Measurements from ENCODE around the gene ATRN.

Gene ATRN

DNA sequence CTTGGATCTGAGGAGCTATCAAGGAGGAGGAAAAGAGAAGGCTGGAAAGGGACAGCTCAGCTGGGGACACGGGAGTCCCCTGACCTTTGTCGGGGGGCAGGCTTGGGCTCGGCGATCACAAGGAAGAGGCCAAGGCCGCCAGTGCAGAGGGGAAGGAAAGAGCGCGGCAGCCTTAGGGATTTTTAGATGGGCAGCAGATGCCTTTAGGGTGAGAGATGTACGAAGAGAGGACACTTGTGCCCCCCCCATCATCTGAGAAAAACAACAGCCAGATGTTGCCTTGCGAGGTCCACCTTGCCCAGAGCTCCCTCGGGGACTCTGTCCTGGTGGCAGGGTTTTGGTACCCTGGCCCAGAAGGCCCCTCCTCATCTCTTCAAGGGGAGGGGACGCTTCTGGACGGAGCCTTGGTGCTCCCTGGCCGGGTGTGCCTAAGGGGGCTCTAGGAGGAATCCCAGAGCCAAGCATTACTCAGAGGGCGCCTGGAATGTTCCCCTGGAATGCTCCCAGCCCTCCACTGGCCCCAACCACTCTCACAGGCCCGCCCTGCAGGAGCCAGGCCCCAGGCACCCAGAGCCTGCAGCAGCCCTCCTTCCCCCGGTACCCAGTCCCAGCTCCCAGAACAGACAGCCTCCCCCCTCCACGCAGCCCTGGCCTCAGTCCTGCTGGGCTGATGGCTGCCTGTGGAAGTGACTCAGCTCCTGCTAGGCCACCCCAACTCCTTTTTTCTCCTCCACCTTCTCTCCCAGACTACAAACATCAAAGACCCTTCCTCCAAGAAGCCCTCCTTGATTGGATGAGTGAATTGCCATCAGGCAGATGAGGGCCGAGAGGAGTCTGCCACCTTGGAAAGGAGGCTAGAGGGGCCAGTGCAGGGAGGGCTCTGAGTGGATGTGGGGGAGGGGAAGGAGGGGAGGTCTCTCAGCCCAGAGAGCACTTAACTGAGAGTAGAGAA lies 209.2 kb downstream of the ATRN start:
- DNase-seq, result no peak

DNA sequence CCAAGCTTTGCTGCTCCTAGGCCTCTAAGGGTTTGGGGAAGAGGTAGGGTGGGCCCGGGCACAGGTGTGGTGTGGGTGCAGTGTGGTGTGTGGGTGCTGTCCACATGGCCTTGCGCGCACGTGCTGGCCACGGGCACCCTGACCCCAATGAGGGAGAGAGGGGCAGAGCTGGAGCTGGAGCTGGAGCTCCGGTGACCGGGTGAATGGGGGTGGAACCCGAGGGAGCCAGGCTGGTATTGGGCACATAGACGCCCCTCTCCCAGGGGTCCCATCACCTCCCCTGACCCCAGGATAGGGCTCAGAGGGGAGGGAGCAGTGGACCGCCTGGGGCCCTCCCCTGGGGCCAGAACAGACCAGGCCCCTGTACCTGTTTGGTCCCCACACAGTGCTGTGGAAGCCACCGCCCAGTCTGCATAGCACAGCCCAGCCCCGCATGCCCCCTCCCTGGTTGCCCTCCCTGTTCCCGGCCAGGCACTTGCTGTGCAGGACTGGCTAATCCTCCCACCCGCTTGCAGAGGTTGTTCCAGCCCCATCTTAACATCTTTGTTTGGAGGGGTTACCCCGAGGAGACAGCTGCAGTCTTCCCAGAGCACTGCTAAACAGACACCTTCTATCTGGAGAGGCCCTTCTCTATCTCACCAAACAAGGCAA lies 210.0 kb downstream of the ATRN start:
- DNase-seq, result no peak

DNA sequence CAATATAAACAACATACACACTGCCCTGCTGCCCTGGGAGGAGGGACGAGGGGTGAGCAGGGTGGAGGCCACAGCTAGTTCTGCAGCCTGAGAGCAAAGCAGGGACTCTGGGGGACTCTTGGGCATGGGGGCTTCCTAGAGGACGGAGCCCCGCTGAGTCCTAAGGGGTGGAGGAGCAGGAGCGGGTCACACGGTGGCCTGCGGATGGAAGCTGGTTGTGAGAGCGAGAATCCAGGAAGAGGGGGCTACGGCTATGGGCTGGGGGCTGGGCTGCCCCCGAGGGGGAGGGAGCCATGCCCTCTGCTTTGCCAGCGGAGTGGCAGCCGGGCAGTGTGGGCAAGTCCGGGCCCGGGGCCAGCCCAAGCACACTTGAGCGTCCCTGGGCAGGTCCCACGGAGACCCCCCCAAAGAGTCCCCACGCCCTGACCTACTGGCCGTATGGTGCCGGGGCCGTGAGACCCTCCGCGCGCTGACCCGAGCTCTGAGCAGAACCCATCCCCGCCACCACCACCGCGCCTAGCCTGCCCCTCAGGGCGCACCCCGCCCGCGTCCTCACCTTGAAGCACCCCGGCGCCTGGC lies 210.6 kb downstream of the ATRN start:
- DNase-seq, result no peak

DNA sequence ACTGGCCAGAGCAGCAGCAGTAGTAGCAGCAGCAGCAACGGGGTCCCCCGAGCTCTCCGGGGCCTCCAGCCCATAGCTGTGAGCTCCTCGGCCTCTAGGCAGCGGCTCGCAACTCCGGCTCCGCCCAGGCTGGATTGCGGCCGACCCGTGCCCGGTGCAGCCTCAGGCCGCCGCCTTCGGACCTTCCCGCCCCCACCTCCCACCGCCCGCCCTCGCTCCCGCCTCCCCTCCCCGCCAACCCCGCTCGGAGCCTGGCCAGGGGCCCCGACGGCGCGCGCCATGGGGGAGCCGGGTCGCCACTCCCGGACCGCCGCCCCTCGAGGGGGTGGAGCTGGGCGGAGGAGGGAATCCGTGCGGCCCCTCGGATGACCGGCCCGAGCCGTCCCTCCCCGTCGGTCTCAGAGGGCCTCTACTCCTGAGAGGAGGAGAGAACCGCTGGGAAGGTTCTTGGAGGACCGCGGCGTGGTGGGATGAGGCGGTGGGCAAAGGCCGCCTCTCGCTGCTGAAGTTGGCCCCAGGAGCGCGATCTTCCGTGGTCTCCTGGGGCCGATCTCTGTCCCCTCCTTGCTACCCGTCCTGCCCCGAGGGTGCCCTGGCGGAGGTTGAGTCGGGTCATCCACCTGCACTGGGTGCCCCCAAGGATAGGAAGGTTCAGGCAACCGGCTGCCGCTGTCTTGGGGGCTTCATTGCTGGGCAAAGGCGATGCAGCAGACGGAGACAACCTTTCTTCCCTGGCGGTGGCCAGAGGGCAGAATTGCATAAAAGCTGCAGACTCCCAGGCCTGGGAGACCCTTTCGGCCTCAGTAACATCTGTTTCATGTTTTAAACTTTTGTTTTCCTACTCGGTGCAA lies 211.3 kb downstream of the ATRN start, which contains the start of gene ADAM33:
ADAM33 (minus strand) TSS at position 80 of the 851 bp plus-strand sequence; CDS start at position 74, 6 bp downstream.
- no peak for DNase-seq

DNA sequence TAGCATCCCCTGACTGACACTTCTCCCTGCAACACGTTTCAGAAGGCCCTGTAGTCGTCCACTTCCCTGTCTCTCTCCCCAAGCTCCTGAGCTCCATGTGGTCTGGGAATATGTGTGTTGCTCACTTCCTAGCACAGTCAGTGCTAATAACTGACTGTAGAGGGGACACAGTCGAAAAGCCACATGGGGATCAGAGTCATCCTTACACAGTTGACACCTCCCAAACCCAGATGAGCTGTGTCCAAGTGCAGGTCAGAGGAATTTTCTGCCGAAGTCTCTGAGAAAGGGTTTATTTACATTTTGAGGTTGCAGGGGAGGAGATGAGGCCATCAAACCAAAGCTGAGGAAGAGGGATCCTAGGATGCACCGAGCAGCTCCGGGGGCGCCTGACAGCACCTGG lies 214.5 kb downstream of the ATRN start:
- no peak for DNase-seq

DNA sequence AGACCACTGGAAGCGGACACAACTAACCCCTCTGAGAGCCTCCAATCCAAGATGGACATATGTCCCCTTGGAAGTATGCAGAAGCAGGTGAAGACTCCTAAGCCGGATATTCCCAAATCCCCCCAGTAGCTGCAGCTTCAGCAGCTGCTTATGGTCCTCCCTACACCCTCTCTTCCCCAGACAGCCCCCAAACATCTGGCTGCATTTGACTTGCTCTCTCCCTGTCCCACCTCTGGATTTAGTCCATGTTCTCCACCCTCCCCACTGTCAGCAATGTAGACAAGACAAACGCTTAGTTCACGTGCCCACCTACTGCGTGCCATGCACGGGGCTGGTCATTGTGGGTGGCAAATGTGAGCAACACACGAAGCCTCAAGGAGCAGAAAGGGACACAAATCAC lies 215.6 kb downstream of the ATRN start:
- DNase-seq, result no peak

DNA sequence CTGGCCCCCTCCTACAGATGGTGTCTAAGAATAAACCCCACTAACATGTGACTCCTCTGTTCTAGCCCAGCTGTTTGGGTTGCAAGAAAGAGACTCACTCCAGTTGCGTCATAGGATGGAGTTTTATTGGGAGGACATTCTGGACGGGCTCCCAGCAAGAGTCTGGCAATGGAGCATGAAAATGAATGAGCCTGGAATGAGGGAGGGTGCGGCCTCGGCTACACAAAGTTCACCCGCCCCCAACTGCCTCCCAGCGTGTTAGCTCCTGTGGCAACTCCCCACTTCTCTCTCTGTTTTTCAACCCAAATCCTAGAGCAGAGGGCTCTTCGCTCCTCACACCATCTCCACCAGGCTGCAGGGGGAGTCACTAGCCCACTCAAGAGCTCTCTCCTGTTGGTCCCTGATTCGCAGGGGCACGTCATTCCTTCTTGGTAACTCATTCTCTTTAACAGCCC lies 216.1 kb downstream of the ATRN start:
- DNase-seq, result no peak

DNA sequence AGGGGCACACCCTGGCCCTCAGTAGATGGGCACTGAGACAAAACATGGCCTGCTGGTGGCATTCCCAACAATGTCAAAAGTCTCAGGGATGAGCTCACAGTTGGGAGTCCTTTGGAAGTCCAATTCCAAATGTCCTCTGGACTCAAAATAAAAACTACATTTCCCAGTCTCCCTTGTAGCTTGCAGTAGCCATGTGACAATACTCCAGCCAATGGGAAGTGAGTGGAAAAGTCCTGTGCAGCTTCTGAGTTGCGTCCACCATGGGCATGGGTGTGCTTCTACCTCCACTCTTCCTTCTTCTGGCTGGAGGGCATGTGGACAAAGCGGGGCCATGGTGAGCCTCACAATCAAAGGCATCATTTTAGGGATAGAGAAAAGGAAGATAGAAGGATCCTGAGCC lies 216.8 kb downstream of the ATRN start:
- DNase-seq, result no peak

DNA sequence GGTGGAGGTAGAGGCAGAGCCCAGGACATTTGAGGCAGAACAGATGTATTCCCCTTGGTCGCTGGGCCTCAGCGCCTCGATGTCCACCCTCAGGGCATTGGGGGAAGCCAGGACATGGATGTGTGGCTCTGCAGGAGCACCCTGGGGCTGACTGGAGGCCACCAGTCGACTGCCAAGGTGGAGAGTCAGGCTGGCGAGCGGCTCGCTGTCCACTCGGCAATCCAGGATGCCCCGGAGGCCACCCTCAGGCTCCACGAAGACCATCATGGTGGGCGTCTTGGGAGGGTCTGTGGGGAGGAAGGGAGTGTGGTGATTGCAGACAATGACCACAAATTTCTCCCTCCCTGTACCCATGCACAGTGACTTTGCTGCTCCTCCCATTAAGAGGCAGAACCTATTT lies 219.2 kb downstream of the ATRN start:
- no peak for DNase-seq

DNA sequence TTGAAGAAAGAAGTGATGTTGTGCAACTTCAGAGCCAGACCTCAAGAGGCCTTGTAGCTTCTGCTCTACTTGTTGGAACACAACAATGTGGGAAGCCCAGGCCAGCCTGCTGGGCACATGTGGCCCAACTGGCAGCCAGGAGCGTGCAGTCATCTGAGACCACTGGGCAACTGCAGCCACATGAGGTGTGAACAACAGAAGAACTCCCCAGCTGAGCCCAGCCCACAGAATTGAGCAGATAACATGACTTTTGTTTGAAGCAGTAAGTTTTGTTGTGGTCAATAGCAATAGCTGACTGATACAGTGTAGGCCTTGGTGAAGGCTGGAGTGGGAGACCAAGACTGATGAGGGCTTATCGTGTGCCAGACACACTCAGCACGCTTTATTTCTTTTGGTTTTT lies 219.6 kb downstream of the ATRN start:
- no peak for DNase-seq

DNA sequence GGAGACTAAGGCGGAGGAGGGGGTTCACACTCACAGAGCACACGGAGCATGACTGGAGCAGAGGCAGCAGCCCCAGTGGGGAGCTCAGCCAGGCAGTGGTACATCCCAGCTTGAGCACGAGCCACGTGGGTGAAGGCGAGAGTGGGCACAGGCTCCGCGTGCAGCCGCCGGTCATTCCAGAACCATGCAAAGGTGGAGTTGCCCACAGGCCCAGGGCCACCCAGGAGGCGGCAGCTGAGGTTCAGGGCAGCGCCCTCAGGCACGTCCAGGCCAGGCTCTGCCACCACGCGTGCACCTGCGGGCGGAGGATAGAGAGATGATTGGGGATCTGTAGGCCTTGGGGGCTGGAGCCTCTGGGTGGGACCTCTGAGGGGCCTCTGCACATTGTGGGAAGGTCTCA lies 220.5 kb downstream of the ATRN start:
- no peak for DNase-seq

DNA sequence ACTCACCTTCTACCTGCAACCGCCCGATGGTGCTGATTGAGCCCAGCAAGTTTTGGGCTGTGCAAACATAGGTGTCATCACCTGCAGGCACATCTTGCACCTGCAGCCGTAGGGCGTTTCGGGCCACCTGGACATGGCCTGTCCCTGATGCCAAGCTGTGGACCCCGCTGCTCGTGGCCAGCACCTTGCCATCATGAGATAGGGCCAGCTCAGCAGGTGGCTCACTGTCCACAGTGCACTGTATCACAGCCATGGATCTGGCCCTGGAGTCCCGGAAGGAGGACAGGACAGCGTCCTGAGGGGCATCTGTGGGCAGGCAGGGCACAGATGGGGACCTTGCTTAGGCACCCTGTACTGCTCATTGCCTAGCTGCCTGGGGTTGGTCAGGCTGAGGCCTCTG lies 221.1 kb downstream of the ATRN start:
- no peak for DNase-seq

DNA sequence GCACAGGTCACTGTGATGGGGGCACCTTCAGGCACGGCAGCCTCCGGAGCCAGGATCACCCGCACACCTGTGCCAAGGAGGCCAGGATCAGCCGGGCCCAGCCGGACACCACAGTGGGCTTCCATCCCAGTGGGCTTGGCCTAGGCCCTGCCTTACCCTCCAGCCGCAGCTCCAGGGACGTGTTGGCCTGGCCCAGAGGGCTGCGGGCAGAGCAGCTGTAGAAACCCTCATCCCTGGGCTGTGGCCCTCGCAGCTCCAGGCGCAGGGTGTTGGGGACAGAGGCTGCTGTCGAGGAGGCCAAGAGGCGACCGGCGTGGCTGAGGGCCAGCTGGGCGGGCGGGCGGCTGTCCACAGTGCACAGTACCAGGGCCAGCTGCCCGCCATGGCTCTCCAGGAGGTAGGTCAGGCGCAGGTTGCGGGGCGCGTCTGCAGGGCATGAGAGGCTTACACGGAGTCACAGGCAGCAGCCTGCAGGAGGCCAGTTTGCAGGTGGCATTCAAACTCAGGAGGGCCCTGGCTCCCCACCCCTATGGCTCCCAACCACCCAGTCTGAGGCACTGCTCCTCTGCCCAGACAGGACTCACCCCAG lies 222.0 kb downstream of the ATRN start:
- no peak for DNase-seq

DNA sequence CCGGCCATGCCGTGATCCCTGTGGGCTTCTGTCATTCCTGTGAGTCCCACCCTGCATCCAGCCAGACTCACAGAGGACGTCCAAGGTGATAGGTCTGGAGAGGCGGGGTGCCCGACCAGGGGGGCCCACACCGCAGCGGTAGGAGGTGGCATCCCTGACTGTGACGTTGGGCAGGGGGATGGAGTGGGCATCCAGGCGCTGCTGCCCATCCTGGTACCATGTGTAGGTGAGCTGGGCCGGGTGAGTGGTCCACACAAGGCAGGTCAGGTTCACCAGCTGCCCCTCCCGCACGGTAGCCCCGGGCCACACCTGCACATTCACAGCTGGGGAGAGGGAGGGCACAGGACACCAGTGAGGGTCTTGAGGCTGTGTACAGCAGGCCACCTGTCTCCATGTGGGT lies 222.6 kb downstream of the ATRN start:
- no peak for DNase-seq

DNA sequence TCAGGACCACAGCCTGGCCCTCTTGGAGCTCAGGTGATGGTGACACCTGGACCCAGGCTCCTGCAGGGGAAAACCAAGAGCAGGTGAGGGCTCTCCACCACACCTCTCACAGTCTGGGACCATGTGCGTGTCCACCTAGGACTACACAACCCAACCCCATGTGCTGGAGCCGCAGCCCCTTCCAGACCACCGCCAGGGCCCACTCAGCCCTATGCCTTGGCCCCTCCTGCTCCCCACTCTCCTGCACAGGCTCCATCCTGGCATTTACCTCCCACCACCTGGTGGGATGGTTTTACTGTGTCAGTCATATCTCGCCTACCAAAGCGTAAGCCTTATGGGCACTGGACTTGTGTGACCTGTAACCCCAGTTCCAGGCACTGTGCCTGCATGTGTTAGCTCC lies 224.0 kb downstream of the ATRN start:
- no peak for DNase-seq

DNA sequence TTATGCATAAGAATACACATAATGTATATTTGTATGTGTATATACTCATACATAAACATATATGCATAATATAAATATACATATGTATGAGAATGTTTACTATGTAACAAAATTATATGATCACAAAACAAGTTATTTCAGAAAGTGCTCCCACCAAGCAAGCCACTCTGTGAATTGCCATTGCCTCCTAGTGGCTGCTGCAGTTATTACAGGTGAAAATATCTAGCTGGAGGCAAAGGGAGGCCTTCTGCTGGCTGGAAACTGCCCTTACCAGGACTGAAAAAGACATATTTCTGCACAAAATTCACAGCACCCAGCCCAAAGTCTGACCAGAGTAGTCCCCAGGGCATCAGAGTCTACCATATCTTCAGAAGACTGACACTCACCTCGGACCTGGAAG lies 225.4 kb downstream of the ATRN start:
- DNase-seq, result no peak

DNA sequence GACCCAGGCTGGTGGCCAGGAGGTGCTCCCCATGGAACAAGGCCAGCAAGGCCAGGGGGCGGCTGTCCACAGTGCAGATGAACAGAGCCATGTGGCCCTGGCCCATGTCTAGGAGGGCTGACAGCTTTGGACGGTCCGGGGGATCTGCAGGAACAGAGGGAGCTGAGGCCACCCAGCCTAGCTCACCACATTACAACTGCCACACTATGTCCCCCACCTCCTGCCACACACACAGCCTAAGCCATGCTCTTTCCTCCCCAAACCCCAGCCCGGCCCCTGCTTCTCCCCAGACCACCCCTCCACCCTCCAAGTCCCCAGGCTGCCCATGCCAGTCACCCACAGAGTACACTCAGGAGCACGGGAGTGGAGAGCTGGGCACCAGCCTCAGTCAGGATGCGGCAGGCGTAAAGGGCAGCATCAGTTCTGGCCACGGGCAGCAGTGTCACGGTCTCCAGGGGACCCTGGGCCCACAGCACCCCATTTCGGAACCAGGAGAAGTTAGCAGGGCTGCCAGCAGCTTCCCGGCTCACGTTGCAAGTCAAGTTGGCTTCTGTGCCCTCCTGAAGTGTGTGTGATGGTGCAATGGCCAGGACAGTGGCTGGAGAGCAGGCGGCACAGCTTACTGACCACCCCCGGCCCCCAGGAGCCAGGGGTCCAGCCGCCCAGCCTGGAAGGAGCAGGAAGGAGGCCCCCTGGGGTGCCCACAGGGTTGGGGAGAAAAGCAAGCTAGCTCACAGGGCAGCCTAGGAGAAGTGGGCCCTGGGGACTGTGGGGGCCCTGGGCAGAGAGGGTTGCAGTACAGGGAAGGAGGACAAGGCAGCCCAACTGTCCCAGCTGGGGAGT lies 226.1 kb downstream of the ATRN start:
- no peak for DNase-seq

DNA sequence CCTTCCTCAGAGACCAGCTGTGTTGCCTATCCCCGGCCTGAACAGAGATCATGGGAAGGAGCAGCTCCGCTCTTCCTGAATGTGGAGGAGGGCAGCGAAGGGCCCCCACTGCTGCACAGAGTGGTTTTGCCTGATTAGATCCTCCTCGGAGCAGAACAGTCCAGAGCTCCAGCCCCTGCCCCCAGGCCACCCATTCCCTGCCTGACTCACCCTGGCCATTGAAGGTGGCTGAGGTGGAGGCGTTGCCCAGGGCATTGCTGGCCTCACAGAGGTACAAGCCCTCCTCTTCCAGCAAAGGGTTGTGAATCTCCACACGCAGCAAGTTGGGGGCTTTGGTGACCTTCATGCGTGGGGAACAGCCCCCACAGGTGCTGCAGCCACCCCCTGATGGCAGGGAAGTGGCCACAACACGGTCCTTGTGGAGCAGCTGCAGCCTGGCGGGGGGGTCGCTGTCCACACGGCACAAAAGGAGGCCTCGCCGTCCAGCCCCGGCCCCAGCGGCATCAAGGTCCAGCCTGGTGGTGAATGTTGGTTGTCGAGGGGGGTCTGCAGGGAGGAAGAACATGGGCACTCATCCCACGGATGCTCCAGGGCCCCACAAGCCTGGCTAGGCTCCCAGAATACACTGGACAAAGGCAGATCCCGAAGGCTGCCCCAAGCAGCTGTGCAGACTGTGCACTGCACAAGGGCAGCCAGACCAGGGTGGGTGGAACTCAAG lies 226.9 kb downstream of the ATRN start:
- DNase-seq, result no peak

DNA sequence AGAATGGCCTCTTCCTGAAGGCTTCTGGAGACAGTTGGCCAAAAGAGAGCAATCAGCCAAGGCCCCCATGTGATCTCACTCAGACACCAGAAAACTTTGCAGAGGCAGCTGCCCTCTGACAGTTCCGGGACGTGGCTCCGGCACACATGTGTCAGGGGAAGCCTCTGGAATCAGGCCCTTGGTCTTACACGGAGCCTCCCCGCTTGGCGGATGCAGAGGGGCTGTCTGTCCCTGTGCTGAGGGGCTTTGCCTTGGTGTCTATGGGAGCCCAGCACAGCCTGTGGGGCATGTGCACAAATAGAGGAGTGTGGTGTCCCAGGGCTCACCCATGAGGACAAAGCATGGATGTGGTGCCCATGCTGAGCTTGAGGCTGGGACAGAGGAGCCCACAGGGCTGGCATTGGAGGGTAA lies 227.8 kb downstream of the ATRN start:
- no peak for DNase-seq

DNA sequence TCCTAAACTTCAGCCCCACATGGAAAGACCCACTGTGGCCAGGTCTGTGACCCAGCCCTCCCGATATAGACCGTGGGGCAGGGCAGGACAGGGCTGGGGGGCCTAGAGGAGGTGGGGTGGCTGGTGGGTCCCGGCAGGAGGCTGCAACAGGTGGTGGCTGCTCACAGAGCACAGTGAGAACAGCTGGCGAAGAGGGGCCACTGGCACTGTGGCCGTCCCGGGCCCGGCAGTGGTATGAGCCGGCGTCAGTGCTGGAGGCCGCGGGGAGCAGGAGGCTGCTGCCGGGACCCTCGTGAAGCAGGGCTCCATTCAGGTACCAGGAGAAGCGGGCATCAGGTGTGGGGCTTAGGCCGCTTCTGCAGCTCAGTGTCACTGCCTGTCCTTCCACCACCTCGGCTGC lies 228.2 kb downstream of the ATRN start:
- no peak for DNase-seq
